Measurements from ENCODE around the gene MYF5.
A peak's percentile ranks its signal among the peaks of the same experiment; 100 is the strongest.

Gene MYF5

DNA sequence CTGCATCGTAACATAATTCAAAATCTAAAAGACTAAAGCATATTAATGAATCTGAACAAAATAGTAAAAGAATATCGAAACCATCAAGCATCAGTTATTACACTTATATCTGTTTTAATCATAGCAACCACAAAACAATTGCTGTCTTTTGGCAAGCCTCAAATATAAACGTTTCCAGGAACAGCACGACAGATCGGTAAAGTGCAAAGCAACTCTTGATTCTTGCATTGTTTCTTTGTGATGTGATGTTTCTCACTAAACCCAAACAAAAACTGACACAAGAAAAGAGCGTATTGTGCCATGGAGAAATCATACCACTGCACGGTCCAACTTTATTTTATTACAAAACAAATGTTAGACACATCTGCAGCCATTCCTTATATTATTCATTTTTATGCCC lies 18.5 kb upstream of the MYF5 start:
- no peak for ATAC-seq (replicated peaks)
- no peak overlapping the region for H3K27ac Mint-ChIP-seq
- H3K36me3 Mint-ChIP-seq (ENCODE audit: insufficient read depth): no peaks in the 10 kb centered on the region

DNA sequence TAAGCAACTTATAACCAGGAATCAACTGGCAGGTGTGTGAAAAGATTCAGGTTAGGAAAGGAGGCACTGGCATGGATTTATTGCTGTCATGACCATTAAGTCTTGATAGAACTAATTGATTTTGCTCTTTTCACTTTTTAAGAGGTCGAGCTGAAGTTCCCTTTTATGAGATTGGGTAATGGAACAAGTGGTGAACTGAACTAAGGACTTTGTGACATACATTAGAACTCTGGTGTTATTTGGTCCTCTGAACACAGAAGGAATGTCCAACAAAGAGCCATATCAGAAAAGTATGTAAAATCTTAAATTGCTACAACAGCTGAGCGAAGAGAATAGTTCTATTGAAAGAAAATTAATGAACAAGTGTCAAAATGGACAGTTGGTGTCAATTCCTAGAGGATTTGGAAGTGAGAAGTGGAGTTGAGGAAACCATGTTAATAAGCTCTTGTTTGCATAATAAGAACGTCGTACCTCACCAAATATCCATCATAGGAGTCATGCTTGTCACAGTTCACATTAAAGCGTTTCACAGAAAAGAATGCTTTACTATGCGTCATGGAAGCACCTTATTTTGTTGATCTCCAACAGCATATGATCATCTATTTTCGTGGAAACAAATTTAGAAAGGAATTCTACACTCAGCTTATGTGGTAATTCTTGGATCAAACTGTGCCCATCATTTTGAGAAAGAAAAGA lies 17.7 kb upstream of the MYF5 start:
- DNase-seq (no peak), ATAC-seq (replicated peaks) (no peak)
- H3K4me1 Mint-ChIP-seq (ENCODE audit: low read depth in 2 of 2): no peaks in the 10 kb centered on the region
- no peaks in the 10 kb centered on the region for H3K36me3 Mint-ChIP-seq (ENCODE audit: insufficient read depth)
- H3K4me3 Mint-ChIP-seq: no peak overlapping the region
- H3K27me3 Mint-ChIP-seq: no peaks in the 10 kb centered on the region
- no peak overlapping the region for H3K27ac Mint-ChIP-seq
- peaks cover 2 to 15% of the 10 kb centered on the region in 2 donors for H3K9me3 Mint-ChIP-seq

More for the DNA sequence above, 18.5 kb upstream of the MYF5 start:
- peaks cover 2 to 12% of the 10 kb centered on the region in 2 donors for H3K9me3 Mint-ChIP-seq
- no peaks in the 10 kb centered on the region for H3K27me3 Mint-ChIP-seq
- no peak for DNase-seq
- H3K4me3 Mint-ChIP-seq: no peak overlapping the region
- no peaks in the 10 kb centered on the region for H3K4me1 Mint-ChIP-seq (ENCODE audit: low read depth in 2 of 2)

DNA sequence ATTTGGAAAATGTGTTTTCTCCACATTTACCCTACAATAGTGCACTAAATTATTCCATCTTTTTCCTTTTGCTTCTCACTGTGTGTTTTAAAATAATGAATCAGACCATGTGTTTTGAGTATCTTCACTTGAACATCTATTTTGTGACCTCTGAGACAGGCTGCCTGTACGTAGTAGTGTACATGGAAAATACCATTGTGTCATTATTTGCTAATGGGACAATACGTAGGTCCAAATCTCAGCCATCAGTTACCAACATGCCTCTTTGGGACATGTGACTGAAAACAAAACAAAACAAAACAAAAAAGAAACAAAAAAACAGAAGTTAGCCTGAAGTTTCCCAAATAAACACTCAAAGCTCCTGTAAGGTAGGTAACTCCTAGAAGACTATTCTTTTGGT lies 16.4 kb upstream of the MYF5 start:
- Mint-ChIP-seq H3K27me3 (no peaks in the 10 kb centered on the region), H3K4me1 (ENCODE audit: low read depth in 2 of 2) (no peaks in the 10 kb centered on the region), H3K9me3 (peaks cover 2 to 15% of the 10 kb centered on the region in 2 donors), H3K4me3 (no peak overlapping the region), H3K36me3 (ENCODE audit: insufficient read depth) (no peaks in the 10 kb centered on the region), H3K27ac (no peak overlapping the region)
- DNase-seq (no peak), ATAC-seq (replicated peaks) (no peak)

DNA sequence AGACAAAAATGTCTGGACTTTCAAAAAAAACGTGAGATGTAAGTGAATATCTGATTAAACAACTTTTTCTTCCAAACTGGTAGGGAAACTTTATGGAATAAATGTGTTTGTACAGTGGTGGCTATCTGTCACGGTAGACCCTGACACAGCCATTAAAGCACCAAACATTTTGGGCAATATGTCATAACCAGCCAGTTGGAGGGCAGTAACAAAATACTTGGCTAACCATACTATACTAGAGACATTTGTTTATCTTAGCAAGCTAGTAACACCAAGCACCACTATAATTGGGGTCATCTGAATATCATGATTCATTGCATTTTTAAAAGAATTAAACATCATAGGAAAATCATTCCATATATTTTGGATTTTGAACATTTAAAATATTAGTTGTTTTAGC lies 15.3 kb upstream of the MYF5 start:
- DNase-seq (no peak), ATAC-seq (replicated peaks) (no peak)
- Mint-ChIP-seq H3K9me3 (peaks cover 2 to 15% of the 10 kb centered on the region in 2 donors), H3K36me3 (ENCODE audit: insufficient read depth) (no peaks in the 10 kb centered on the region), H3K27me3 (no peaks in the 10 kb centered on the region), H3K4me1 (ENCODE audit: low read depth in 2 of 2) (no peaks in the 10 kb centered on the region), H3K4me3 (no peak overlapping the region), H3K27ac (no peak overlapping the region)

DNA sequence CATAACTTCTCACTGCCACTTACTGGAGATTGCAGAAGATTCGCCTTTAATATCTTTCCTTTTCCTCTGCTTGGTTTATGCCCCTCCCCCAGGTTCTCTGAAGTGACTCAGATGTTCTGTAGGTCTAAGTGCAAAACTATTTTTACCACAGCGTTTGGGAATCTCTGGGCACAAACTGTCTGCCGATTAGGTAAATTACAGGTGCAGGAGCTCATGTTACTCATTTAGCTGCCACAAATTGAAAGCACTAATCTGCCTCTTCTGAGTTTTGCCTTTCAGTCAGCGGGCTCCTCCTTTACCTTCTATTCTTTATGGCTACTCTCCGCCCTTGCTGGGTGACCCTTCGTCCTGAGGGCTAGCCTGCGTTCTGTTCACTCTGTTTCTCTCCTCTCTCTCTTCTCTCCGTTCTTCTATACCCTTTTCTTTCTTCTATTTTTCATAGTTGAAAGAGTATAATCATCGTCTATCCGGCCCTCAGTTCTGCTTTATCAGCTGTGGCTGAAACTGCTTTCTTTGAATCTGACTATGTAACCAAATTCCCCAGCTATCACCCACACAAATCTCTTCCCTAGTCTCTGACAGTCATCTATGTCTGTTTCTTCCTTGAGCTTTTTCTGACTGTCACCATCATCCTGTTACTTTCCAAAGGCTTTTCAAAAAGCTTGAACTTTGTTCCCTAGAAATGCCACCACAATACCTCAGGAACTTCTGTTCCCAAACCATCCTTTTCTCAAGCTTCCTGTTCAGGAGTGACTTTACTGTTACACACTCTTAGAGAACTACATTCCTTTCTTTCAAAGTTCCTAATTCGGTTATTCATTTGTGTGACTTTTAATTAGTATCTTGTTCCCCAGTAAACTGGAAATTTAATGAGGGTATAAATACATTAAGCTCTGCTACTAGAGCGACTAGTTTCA lies 13.6 kb upstream of the MYF5 start:
- ATAC-seq (replicated peaks): no peak
- no peaks in the 10 kb centered on the region for H3K36me3 Mint-ChIP-seq (ENCODE audit: insufficient read depth)
- H3K4me3 Mint-ChIP-seq: no peak overlapping the region
- H3K4me1 Mint-ChIP-seq (ENCODE audit: low read depth in 2 of 2): no peaks in the 10 kb centered on the region
- H3K27me3 Mint-ChIP-seq: peaks cover 0 to 6% of the 10 kb centered on the region in 2 donors
- no peak overlapping the region for H3K27ac Mint-ChIP-seq
- DNase-seq: no peak
- H3K9me3 Mint-ChIP-seq: peaks cover 4 to 7% of the 10 kb centered on the region in 2 donors

DNA sequence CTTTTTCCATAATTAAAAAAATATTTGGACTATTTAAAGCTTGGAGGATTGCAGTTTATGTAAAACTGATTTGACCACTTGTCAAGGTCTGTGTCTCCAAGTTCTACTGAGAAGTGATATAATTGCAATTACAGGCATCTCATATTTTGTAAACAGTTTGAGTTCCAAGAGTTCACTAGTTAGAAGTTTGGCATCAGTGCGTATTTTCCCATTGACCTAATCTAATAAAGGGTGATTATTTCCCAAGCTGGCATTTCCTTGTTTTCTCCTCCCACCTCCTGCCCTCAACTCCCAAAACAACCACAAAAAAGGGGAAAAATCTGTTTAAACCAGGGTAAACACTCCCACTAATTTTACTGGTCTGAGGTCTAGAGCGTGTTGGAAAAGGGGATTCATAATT lies 12.3 kb upstream of the MYF5 start:
- Mint-ChIP-seq H3K27ac (no peak overlapping the region), H3K27me3 (peaks cover 0 to 6% of the 10 kb centered on the region in 2 donors), H3K9me3 (peaks cover 7% of the 10 kb centered on the region in 2 donors), H3K4me1 (ENCODE audit: low read depth in 2 of 2) (no peaks in the 10 kb centered on the region), H3K36me3 (ENCODE audit: insufficient read depth) (no peaks in the 10 kb centered on the region), H3K4me3 (no peak overlapping the region)
- ATAC-seq (replicated peaks) (no peak), DNase-seq (no peak)

DNA sequence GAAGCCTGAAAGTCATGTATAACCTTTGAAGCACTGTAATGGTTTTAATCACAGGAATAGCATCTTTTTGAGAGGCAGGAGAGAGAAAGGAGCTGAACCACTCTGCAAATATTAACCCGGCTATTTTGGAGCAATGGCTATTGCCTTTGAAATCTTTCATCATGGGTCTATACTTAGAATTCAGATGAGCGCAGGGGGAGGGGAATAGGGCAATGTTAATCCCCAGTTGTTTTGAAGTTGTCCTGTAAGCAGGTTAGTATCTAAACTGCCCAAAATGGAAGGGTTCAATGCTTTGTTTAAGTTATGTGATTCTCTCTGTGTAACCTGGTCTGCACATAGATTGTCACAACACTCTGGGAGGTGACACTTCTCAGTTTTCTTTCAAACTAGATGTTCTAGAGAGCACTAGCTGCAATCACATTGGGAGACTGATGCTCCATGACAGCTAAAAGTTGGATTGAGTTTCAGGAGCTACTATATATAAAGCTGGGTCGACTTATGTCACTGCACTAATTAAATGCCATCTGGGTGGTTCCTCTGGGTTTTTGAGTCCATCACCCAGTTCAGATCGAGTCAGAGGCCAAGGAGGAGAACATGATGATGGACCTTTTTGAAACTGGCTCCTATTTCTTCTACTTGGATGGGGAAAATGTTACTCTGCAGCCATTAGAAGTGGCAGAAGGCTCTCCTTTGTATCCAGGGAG lies 9.4 kb upstream of the MYF5 start, which contains the start of gene MYF6:
Gene MYF6 (plus strand): TSS at position 509 of the 704 bp plus-strand sequence. CDS start 86 bp downstream, at position 595.
- Mint-ChIP-seq H3K9me3 (peaks cover 7 to 14% of the 10 kb centered on the region in 2 donors), H3K27me3 (peaks cover 0 to 18% of the 10 kb centered on the region in 2 donors), H3K36me3 (ENCODE audit: insufficient read depth) (no peaks in the 10 kb centered on the region), H3K4me3 (peak within 1 kb of the TSS in 1 of 2 donors; percentile 49), H3K4me1 (ENCODE audit: low read depth in 2 of 2) (no peaks in the 10 kb centered on the region), H3K27ac (peak within 1 kb of the TSS in 1 of 2 donors; percentile 57)
- no peak for ATAC-seq (replicated peaks)
- no peak for DNase-seq

DNA sequence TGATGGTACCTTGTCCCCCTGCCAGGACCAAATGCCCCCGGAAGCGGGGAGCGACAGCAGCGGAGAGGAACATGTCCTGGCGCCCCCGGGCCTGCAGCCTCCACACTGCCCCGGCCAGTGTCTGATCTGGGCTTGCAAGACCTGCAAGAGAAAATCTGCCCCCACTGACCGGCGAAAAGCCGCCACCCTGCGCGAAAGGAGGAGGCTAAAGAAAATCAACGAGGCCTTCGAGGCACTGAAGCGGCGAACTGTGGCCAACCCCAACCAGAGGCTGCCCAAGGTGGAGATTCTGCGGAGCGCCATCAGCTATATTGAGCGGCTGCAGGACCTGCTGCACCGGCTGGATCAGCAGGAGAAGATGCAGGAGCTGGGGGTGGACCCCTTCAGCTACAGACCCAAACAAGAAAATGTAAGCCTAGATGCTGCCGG lies 8.9 kb upstream of the MYF5 start:
- ATAC-seq (replicated peaks) (no peak), DNase-seq (no peak)
- H3K27ac Mint-ChIP-seq: no peak overlapping the region
- peaks cover 7 to 14% of the 10 kb centered on the region in 2 donors for H3K9me3 Mint-ChIP-seq
- H3K4me1 Mint-ChIP-seq (ENCODE audit: low read depth in 2 of 2): no peaks in the 10 kb centered on the region
- H3K36me3 Mint-ChIP-seq (ENCODE audit: insufficient read depth): no peaks in the 10 kb centered on the region
- H3K4me3 Mint-ChIP-seq: no peak overlapping the region
- peaks cover 0 to 18% of the 10 kb centered on the region in 2 donors for H3K27me3 Mint-ChIP-seq

DNA sequence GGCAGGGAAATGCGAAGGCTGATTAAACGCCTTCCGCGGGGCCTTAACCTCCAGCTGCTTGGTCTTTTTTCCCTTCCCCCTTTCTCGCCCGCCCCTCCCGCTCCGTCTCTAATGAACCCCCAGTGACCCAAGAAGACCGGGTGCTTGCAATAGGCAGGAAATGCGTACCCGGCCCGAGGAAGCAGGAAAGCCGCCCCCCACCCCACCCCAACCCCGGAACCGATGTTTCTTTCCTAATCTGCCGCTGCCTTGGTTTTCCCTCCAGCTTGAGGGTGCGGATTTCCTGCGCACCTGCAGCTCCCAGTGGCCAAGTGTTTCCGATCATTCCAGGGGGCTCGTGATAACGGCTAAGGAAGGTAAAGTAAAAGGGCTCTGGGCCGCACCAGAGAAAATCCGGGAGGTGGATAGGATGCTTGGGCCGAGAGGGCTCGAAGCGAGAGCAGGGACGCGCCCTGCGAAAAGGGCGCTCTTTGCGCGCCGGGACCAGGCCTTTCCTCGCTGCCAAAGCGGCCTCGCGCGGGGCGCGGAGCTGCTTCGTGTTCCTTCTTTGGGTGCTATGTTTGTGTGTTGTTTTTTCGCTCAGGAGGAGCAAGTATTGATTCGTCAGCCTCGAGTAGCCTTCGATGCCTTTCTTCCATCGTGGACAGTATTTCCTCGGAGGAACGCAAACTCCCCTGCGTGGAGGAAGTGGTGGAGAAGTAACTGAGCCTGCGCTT lies 8.3 kb upstream of the MYF5 start:
- H3K9me3 Mint-ChIP-seq: peaks cover 7 to 9% of the 10 kb centered on the region in 2 donors
- ATAC-seq (replicated peaks) (no peak), DNase-seq (no peak)
- H3K4me3 Mint-ChIP-seq: peak overlapping the region in 1 of 2 donors; percentile 49
- no peaks in the 10 kb centered on the region for H3K36me3 Mint-ChIP-seq (ENCODE audit: insufficient read depth)
- H3K27ac Mint-ChIP-seq: peak overlapping the region in 1 of 2 donors; percentile 57
- H3K4me1 Mint-ChIP-seq (ENCODE audit: low read depth in 2 of 2): no peaks in the 10 kb centered on the region
- H3K27me3 Mint-ChIP-seq: peaks cover 0 to 18% of the 10 kb centered on the region in 2 donors

DNA sequence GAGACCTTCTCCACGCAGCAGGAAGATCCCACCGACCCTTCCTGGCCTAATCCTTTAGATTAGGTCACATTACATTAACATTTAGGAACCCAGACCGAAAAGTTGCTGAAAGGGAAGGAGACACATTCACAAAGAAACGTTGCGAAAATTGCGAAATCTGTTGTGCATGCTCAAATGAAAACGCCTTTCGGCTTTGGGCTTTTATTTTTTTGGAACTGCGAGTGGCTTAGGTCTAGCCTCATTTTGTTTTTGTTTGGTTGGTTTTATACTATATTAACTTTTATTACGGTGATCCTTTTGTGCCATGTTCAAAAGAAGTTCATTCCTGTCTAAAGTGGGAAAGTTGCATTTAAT lies 7.8 kb upstream of the MYF5 start:
- ATAC-seq (replicated peaks) (no peak), DNase-seq (no peak)
- H3K9me3 Mint-ChIP-seq: peaks cover 7% of the 10 kb centered on the region in 2 donors
- peaks cover 0 to 19% of the 10 kb centered on the region in 2 donors for H3K27me3 Mint-ChIP-seq
- peak overlapping the region in 1 of 2 donors; percentile 49 for H3K4me3 Mint-ChIP-seq
- no peaks in the 10 kb centered on the region for H3K4me1 Mint-ChIP-seq (ENCODE audit: low read depth in 2 of 2)
- no peak overlapping the region for H3K27ac Mint-ChIP-seq
- H3K36me3 Mint-ChIP-seq (ENCODE audit: insufficient read depth): no peaks in the 10 kb centered on the region

DNA sequence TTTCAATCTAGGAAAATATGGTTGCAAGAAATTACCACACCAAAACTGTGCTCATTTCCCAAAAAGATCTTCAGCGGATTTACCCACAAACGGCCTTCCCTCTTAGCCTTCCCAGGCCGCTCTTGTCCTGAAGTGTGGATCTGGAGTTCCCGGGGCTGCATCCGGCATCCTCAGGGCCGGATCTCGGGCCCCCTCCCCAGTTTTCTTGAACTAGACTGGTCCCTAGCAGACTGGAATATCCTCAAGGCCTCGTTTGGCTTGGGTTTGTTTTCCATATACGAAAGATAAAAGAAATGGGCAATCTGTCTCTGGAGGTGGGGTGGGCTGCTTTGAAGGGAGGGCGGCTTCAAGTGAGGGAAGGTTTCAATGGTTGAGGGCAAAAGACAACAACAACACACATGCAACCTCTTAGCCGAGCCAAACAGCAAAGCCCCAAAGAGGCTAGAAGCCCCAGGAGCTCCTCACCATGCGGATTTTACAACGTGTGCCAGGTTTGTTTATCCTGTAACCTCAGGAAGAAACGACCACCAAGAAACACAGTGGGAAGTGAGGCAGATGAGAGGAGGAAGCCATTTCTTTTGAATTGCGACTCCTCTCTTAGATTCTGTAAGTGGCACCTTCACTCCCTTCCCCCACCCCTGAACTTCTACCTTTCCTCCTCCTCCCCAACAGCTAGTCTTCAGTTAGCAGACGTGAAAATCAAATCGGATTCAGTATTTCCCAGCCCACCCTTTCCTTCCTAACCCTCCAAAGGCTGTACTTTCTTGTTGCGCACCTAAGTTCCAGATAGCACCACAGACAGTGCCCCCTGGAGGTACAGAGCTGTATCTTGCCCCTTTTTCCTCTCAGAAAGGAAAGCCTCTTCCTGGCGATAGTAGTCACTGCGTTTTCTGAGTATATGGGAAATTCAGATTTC lies 6.6 kb upstream of the MYF5 start:
- Mint-ChIP-seq H3K27ac (no peak overlapping the region), H3K27me3 (peaks cover 0 to 26% of the 10 kb centered on the region in 2 donors), H3K9me3 (peaks cover 7% of the 10 kb centered on the region in 2 donors), H3K4me1 (ENCODE audit: low read depth in 2 of 2) (no peaks in the 10 kb centered on the region), H3K36me3 (ENCODE audit: insufficient read depth) (no peaks in the 10 kb centered on the region), H3K4me3 (no peak overlapping the region)
- ATAC-seq (replicated peaks) (no peak), DNase-seq (no peak)

Data from effector memory CD8-positive, alpha-beta T cell (primary cell).